ENCODE measurements around the gene NGEF.

NGEF gene

GRCh38 chr2:232926431-232926939 is 86.6 kb downstream of the NGEF start:
- H3K4me3 ChIP-seq (replicated peaks; ENCODE audit: low read depth, low read length), result no peak overlapping the region
- DNase-seq (ENCODE audit: extremely low read depth, low read depth), result no peak
- no peak for TF ChIP-seq CTCF (IDR thresholded peaks at IDR 0.05; ENCODE audit: low read depth, low read length, missing control alignments)

DNA sequence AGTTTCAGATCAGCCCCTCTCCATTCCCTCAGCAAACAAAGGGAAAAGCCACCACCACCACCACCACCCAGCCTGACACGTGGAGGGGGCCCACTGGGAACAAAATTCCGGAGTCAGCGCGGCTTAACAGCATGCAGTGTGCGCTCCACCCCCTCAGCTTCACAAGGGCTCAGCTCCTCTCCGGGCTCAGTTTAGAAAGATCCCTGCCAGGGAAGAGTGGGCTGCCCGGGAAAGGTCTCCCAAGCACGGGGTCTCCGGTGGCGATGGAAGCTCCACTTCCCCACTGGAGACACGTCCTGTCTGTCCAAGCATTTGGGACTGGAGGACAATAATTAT is 87.3 kb downstream of the NGEF start:
- no peak for DNase-seq (ENCODE audit: extremely low read depth, low read depth)
- H3K4me3 ChIP-seq (replicated peaks; ENCODE audit: low read depth, low read length), result no peak overlapping the region
- TF ChIP-seq CTCF (IDR thresholded peaks at IDR 0.05; ENCODE audit: low read depth, low read length, missing control alignments), result no peak

DNA sequence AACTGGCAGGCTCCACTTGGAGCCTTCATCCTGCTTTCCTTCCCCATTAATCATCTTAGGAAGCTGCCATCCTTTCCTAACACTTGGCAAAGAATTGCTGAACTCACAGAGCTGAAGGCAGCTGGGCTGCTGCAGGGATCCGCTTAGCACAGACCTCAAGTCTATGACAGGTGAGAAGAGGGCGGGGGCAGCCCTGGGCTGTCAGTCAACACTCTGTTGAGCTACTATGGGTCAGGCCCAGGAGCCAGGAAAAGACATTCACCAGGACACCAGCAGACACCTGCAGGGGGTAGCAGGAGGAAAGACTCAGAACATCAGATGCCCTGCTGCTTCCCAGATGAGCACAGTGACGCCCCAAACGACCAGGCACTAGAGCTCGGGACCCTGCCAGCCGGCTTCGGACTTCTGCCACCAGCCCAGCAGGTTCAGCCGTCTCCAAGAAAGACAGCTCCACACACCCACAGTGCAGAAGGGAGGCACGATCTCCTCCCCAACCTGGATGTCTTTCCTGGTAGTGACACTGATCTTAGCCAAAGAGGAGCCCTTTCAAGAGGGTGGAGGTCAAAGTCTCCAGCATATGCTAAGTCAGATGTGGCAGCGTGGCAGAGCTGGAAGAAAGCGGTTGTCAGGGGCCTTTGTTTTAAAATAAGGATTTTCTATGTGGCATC is 87.8 kb downstream of the NGEF start:
- no peak for DNase-seq (ENCODE audit: extremely low read depth, low read depth)
- H3K4me3 ChIP-seq (replicated peaks; ENCODE audit: low read depth, low read length), result no peak overlapping the region
- no peak for TF ChIP-seq CTCF (IDR thresholded peaks at IDR 0.05; ENCODE audit: low read depth, low read length, missing control alignments)

DNA sequence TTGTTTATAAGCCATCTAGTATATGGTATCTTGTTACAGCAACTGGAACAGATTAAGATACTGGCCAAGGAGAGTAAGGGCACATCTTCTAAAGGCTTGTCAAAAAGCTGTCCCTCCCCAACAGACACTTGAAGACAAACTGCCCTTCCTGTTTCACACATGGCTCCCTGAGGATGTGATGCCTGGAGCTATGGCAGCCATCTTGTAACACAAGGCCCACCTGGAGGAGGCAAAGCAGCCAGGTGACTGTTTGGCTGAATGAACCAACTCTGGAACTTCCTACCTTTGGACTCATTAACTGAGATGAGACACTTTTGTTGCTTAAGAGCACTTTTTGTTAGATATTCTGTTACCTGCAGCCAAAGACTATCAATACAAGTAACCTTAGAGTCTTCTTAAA is 88.6 kb downstream of the NGEF start:
- DNase-seq (ENCODE audit: extremely low read depth, low read depth), result no peak
- H3K4me3 ChIP-seq (replicated peaks; ENCODE audit: low read depth, low read length), result no peak overlapping the region
- TF ChIP-seq CTCF (IDR thresholded peaks at IDR 0.05; ENCODE audit: low read depth, low read length, missing control alignments), result no peak

GRCh38 chr2:232920760-232921159 is 92.3 kb downstream of the NGEF start:
- DNase-seq (ENCODE audit: extremely low read depth, low read depth), result no peak
- no peak for TF ChIP-seq CTCF (IDR thresholded peaks at IDR 0.05; ENCODE audit: low read depth, low read length, missing control alignments)
- no peak overlapping the region for H3K4me3 ChIP-seq (replicated peaks; ENCODE audit: low read depth, low read length)

DNA sequence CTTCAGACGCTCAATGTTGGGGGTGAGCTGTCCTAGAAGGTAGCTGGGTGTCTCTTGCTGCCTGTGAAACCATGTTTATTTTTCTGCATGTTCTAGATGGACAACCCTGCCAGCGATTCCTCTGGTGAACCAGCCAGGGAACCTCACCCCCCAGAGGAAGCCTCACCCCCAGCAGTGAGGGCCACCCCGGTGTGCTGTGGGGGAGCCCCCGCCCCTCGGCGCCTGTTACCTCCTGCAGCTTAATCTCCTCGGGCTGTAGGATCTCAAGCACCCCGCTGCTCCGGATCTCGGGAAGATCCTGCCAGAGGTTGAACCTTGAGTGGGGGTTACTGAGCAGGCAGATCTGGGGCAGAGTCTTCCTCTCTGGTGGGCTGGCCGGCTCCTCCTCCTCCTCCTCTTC is 93.0 kb downstream of the NGEF start:
- no peak for TF ChIP-seq CTCF (IDR thresholded peaks at IDR 0.05; ENCODE audit: low read depth, low read length, missing control alignments)
- H3K4me3 ChIP-seq (replicated peaks; ENCODE audit: low read depth, low read length), result no peak overlapping the region
- no peak for DNase-seq (ENCODE audit: extremely low read depth, low read depth)

DNA sequence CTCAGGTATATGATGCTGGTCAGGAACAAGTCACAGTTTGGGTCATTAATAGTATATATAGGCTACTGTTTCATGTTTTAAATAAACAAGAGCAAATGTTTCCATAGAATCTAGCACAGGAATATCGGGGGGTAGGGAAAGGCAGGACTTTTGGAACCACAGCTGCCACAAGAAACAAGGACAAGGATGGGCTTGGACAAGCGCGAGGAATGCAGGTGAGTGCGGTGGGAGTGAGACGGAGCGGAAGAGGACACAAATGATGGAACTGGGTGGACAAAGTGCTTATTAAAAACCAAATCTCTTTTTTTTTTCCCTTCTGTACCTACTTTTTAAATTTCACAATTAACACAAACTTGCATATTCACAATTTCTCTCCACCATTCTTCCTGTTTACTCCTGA is 93.9 kb downstream of the NGEF start:
- no peak overlapping the region for H3K4me3 ChIP-seq (replicated peaks; ENCODE audit: low read depth, low read length)
- TF ChIP-seq CTCF (IDR thresholded peaks at IDR 0.05; ENCODE audit: low read depth, low read length, missing control alignments), result no peak
- DNase-seq (ENCODE audit: extremely low read depth, low read depth), result no peak
